H1 (cell line): ENCODE data around the gene ARSB. TPM values are rescaled to one million over a fixed set of nuclear protein-coding genes. Genes with fewer than 3 reads are reported as not detected.

Source experiments
- CTBP2 ChIP-seq: IDR thresholded peaks from 2 replicates; pipeline ENCODE4 v1.7.0; 2011; ENCODE audit warnings: borderline replicate concordance, mild to moderate bottlenecking, moderate library complexity, mixed read lengths, low read length; ENCODE audit not compliant: insufficient read depth, insufficient read length
- polyA plus RNA-seq, 7 experiments: library from polyadenylated mRNA; depleted of rRNA in 3 of 7; stranded (reverse) in 5 of 7; unstranded in 2 of 7; fragments of >200 nt in 5 of 7; fragments of 200-250 nt in 2 of 7; gene quantifications; 1 replicate in 5 of 7; 2 replicates in 1 of 7; 4 replicates in 1 of 7; pipeline versions ENCODE4 v1.2.1 to v1.2.3, GENCODE V29; 2011 to 2013; ENCODE audit warnings: missing spikeins in 2 of 7, mixed read lengths in 2 of 7
- total RNA-seq: library from RNA; stranded (reverse); fragmentation: NEBNext Ultra II Directional; extraction: Animal tissue kit (Norgen Biotek cat#: 25700); gene quantifications from 2 replicates; pipeline ENCODE4 v1.2.1, GENCODE V29; 2021

Gene ARSB
- total and polyA plus RNA-seq, 2 of the 8 experiments (the other 6 are each of a cell fraction or from before 2014, with no cell fraction given), result 6.4 to 13.9 TPM

- TF ChIP-seq CTBP2, result no peak
- TF ChIP-seq, all 59 proteins: peak for 0
Measured at GRCh38 chr5:78766412-78766762, 218.7 kb downstream of the ARSB start (continued).
